Hepatocyte (in vitro differentiated cells): Measurements from ENCODE around the gene SLC17A1. TPM values are rescaled to one million over a fixed set of nuclear protein-coding genes. Genes with fewer than 3 reads are reported as not detected.

Experiments used
- polyA plus RNA-seq: library from polyadenylated mRNA; unstranded; fragments of >200 nt; fragmentation: Nextera tagmentation; extraction: Ambion mirVana; gene quantifications from 2 replicates; pipeline ENCODE4 v1.2.1, GENCODE V29; 2016
- total RNA-seq: library from RNA; depleted of rRNA; stranded (reverse); fragments of >200 nt; gene quantifications from 2 replicates; pipeline ENCODE4 v1.2.3, GENCODE V29; 2014

SLC17A1 gene
- total and polyA plus RNA-seq, 2 experiments from 2014 or later: 3.2 to 4.0 TPM

Other genes with a start within 250 kb of the SLC17A1 start
- gene SCGN, start 179.8 kb downstream of the SLC17A1 start, total RNA-seq: 25.7 and 25.9 TPM in 2 replicates
- gene SCGN, start 179.8 kb downstream of the SLC17A1 start, polyA plus RNA-seq: 14.2 and 33.0 TPM in 2 replicates
- 8.9 and 9.6 TPM in 2 replicates for gene SLC17A4, start 77.3 kb downstream of the SLC17A1 start, total RNA-seq
- gene SLC17A4, start 77.3 kb downstream of the SLC17A1 start, polyA plus RNA-seq: 5.2 and 6.3 TPM in 2 replicates
- 0.23 and 0.36 TPM in 2 replicates for gene SLC17A3, start 42.2 kb upstream of the SLC17A1 start, total RNA-seq
- gene SLC17A3, start 42.2 kb upstream of the SLC17A1 start, polyA plus RNA-seq: 0.43 and 0.57 TPM in 2 replicates
- gene SLC17A2, start 98.6 kb upstream of the SLC17A1 start, total RNA-seq: 6.4 and 7.7 TPM in 2 replicates
- gene SLC17A2, start 98.6 kb upstream of the SLC17A1 start, polyA plus RNA-seq: 2.2 and 2.8 TPM in 2 replicates
- 7.9 and 8.6 TPM in 2 replicates for gene TRIM38, start 130.8 kb upstream of the SLC17A1 start, total RNA-seq
- gene TRIM38, start 130.8 kb upstream of the SLC17A1 start, polyA plus RNA-seq: 3.2 and 5.2 TPM in 2 replicates